ENCODE results near the gene QSOX1.
A peak's percentile ranks its signal among the peaks of the same experiment; 100 is the strongest.

QSOX1 gene

DNA sequence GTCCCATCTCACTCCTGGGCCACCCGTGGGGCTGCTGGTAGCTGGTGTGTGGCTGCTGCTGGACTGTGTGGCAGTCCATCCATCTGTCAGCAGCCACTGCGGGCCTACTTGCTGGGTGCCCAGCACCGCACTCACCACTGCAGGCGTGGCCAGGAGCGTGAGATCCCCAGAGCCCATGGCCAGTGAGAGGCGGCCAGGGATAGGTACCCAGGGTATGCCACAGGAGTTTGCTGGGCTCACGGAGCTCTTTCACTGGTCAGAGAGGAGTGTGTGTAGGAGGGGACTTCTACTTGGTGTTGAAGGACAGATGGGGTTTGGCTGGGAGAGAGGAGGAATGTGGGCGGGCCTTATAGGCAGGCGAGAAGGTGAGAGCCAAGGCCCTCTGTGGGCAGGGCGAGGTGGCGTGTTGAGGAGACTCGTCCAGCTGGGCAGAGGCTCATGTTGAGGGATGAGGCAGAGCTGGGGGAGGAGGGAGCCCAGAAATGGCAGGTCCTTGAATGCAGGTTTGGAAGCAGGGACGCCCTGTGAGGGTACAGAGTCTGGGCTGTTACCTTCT is 15.0 kb downstream of the QSOX1 start:
- DNase-seq (ENCODE audit: low read depth, low spot score) = no peak

DNA sequence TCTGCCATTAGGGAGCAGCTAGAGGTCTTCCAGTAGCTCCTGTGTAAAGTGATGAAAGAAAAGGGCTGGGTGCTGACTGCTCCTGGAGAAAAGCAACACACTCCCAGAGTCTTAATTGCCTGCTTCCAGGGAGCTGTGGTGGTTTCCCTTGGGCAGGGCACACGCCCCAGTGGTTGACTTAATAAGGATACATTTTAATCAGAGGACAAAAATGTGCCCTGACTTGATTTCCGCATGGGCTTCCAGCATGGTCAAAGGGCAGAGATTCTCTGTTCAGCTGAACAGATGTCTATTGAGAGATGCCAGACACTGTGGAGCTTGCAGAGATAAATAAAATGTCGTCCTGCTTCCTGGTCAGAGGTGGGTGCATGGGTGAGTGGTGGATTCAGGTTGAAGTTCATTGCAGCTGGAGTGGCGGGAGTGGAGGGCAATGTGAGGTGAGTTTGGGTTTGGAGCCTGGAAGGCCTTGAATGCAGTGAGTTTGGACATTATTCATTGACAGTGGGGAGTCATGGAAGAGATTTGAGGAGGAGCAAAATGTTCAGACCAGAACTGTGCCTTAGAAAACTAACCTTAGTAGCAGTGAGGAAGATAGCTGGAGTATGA is 16.0 kb downstream of the QSOX1 start:
- DNase-seq (ENCODE audit: low read depth, low spot score) = no peak

DNA sequence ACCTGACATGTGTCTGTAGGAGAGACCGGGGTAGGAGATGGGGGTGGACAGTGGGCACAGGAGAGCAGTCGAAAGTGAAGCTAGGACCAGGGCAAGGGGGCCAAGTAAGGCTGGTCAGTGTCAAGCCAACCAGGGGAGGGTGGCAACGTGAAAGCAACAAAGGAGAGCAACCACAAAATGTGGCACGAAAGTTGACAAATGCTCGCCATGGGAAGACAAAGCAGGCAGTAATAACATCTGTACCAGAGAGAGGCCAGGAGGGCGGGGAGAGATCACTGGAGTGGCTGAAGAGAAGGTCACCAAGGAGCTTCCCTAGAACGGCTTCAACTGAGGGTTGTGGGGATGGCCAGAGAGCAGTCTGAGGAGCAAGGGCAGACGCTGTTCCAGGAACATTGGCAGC is 17.0 kb downstream of the QSOX1 start:
- DNase-seq (ENCODE audit: low read depth, low spot score) = no peak

DNA sequence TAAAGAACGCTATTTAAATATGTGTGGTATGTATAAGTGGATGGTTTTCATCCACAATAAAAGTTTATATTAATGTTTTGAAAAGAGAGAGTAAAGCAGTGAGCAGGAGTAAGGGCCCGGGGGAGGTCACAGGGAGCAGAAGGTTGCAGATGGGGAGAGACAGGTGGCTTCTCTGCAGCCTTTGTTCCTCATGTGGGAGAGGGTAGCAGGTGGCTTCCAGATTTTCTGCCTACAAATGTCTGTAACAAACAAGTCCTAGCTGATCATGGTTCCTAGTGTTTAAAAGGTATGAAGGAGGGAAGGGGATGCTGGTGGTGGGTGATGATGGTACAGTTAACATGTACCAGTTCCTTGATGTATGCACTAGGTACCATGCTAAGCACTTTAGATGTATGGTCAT is 18.8 kb downstream of the QSOX1 start:
- DNase-seq (ENCODE audit: low read depth, low spot score) = no peak

DNA sequence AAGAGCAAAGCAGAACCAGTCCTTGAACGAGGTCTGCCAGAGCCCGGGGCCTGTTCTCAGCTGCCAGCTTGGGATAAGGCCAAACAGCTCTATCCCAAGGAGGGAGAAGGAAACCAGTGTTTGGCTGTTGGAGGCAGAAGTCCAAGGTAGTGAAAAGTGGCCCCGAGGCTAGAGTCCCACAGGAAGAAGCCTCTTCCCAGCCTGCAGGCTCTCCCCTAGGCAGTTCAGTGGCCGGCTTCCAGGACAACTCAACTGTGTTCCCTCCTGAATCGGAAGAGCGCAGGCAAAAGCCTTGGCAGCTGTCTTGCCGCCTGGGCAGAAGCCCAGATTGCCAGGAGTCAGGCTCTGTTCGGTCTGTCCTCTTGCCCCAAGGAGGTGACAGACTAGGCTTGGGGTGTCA is 19.3 kb downstream of the QSOX1 start:
- peak; percentile 70 for DNase-seq (ENCODE audit: low read depth, low spot score)

DNA sequence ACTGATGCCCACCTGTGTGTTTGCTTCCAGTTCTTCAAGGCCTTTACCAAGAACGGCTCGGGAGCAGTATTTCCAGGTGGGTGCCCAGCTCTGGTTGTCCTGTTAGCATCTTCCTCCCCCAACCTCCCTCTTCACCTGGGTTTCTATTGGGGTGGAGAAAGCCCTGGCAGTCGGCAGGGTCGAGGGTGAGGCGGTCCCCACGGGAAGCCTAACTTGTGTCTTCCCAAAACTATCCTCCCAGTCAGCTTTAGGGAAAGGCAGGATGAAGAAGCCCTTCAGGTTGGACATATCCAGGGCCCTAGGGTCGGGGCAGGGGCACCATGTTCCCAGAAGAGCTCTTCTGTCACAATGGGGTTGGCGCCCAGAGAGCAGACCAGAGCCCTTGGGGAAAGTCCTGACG is 20.6 kb downstream of the QSOX1 start:
- no peak for DNase-seq (ENCODE audit: low read depth, low spot score)

DNA sequence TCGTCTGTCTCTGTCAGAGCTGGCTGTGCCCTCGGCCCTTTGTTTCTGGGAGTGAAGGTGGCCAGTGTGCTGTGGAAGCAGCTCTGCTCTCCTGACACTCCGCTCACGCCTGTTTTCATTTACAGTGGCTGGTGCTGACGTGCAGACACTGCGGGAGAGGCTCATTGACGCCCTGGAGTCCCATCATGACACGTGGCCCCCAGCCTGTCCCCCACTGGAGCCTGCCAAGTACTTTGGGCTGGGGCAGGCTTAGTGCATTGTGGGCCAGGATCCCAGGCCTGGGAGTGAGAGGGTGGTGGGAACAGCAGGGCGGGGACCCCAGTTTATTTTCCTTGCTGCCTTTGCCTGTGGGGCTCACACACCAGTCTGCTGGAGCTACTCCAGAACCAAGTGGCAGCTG is 21.1 kb downstream of the QSOX1 start:
- DNase-seq (ENCODE audit: low read depth, low spot score) = no peak

DNA sequence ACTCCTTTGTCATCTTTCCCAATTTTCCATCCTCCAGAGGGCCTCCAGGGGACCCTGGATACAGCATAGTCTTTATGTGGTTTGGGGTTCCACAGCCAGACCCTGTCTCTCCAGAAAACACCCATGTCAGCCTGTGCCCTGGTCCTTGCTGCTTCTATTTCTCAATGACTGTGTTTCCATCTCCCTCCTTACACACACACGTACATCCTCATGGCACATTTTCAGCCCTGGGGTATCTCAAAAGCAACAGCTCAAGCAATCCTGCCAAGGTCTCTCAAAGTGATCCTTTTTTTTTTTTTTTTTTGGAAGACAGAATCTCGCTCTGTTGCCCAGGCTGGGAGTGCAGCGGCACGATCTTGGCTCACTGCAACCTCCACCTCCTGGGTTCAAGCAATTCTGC is 22.3 kb downstream of the QSOX1 start:
- no peak for DNase-seq (ENCODE audit: low read depth, low spot score)

DNA sequence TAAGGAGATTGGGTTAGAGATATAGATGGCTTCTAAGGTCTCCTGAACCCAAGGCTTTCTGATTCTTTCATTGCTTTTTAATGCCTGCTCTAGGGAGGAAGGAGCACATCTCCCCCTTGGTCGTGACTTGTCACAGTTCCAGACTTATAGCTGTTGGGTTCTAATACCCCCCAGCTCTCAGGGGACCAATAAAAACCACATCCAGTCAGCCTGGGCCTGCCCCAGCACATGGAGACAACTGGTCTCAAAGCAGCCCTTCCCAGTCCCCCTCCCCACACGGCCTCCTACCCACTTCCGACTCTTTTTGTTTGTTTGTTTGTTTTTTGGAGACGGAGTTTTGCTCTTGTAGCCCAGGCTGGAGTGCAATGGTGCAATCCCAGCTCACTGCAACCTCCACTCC is 23.3 kb downstream of the QSOX1 start:
- no peak for DNase-seq (ENCODE audit: low read depth, low spot score)

DNA sequence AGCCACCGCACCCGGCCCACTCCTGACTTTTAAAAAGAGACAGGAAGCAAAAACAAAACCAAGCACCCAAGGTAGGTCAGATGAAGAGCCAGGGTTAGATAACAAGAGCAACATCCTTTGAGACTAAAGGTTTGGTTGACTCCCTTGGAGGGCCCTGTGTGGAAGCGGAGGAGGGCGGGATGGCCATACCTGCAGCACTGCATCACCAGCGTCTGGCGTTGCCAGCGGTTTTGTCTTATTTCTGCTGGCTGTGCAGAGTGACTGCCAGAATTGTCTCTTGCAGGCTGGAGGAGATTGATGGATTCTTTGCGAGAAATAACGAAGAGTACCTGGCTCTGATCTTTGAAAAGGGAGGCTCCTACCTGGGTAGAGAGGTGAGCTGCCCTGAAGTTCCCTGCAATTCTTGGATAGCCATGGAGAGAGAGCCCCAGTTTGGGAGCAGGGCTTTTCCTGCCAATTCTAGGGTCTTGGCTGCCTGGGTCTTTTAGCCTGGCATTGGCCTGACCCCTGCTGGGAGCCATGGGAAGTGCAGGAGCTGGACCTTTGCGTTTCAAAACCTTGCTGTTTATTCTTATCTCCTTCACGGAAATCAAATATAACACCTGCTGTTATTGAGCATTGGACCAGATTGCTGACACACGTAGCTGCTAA is 24.0 kb downstream of the QSOX1 start:
- peak; percentile 77 for DNase-seq (ENCODE audit: low read depth, low spot score)

DNA sequence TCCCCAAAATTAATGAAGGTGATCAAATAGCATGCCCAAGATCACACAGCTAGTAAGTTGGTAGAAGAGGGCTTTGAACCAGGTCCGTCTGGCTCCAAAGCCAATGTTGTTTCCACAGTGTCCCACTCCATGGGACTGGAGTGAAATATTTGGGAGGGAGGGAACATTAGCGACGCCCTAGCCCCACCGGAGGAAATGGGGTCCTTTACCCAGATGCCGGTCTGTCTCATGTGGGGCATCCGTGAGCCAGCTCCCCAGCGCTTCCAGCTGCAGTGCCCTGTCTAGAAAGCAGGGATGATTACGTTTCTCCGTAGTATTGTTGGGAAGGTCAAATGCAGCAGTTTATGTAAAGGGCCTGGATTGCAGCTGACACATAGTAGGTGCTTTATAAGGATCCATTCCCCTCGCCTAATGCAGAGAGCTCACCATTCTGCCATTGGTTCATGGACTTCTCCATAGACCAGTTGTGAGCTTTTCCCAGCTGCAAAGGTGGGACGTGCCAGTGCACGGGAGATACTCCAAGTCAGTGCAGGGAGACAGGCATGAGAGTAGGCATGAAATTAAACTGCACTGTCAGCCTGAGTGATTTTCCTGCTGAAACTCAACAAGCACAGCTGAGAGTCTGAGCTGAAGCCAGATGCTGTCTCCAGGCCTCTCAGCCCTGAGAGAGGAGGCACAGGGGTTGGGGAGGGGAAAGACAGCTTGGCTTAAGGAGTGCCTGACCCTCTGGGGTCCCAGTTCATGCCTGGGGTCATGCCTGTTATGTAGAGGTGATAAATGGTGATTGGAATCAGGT is 24.7 kb downstream of the QSOX1 start:
- DNase-seq (ENCODE audit: low read depth, low spot score) = no peak

DNA sequence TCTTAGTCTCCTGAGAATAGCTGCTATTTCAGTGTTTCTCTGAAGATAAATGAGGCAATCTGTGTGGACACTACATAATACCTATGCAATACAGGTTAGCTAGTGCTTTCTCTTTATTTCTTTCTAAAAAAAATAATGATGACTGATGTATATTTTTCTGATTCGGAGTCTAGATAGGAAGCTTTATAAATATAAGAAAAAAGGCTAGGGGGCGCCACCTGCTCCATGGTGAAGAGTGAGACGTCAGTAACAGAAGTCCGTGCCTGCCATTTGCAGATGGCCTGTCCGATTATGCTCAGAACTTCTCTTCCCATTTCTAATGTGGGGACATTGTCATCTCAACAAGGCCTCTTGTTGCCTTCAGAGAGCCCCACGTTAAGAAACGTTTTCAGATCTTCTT is 26.4 kb downstream of the QSOX1 start:
- peak; percentile 29 for DNase-seq (ENCODE audit: low read depth, low spot score)

DNA sequence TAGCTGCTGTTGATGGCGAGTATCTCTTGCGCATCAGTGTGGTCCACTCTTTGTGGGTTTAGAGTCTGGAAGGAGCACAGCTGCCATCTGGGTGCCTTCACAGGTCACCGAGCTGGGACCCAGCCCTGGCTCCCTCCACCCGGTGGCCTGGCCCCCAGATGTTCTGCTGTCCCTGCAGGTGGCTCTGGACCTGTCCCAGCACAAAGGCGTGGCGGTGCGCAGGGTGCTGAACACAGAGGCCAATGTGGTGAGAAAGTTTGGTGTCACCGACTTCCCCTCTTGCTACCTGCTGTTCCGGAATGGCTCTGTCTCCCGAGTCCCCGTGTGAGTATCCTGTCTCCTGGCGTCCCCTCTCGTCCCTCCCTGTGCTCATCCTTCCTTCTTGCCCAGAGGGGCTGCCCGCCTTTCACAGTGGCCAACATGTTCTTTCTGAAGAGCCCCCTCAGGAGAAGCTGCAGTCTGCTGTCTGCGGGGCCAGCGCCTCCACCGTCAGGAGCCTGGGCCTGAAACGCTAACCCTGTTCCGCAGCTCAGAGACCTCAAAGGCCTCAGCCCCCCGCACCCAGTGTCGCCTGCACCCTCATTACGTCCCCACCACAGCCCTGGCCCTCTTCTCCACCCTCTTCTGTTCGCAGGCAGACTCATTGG is 27.4 kb downstream of the QSOX1 start:
- DNase-seq (ENCODE audit: low read depth, low spot score) = no peak

DNA sequence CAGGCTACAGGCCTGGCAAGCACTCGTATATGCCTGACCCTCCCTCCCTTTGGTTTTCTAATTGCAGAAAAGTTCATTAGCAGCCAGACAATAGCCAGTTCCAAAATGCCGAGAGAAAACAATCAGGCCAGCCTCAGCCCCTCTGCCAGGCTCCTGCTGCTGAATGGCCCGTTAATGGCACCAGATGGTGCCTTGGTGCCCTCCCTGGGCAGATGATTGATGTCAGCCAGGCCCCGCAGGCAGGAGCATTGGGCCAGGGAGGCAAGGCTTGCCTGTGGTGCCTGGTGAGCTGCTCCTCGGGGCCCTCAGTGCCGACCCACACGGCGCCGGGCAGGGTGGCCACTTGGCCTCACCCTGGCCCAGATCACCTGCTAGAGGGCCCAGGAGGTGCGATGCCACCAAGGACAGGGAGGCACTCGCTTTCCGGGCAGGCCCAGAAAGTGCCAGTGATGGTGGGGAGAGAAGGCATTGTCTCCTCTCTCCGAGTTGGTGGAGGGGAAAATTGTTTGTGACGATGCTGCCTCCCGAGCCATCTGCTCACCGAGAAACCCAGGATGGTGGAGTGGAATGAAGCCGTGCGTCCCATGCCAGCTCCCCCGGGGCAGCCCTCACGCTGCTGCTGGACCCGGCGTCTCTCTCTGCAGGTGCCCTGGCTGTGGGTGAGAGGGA is 28.1 kb downstream of the QSOX1 start:
- no peak for DNase-seq (ENCODE audit: low read depth, low spot score)

DNA sequence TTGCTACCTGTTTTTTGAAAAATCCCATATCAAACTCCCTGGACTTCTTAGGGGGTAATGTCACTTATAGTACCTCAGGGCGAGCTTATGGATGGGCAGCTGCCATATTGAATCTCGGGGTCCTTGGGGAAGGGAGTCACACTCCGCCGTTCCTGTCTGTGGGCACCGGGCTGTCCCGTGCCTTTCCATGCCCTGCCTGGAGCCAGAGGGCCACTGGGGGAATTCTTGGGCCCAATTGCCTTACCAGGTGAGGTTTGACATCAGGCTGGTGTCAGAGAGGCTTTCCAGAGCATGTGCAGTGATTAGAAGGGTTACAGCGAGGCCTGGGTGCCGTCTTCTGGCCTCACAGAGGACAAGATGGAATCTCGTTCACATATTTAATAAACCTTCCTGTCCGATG is 28.8 kb downstream of the QSOX1 start:
- no peak for DNase-seq (ENCODE audit: low read depth, low spot score)

DNA sequence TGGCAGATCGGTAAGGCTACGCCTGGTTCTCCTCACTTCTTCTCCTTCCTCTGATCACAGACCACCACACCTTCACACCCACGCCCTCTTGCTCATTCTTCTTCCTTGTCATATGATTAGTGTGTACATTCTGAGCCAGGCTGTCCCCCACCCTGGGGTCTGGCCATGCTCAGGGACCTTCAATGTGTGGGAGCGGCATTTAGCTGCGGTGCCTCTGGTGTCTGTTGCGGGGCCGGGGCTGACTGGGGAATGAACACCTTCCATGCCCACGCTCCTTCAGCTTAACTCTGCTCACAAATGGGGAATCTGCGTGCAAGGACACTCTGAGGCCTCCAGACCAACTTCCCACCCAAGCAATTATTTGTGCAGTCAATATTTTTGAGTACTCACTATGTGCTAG is 29.4 kb downstream of the QSOX1 start:
- DNase-seq (ENCODE audit: low read depth, low spot score) = no peak

DNA sequence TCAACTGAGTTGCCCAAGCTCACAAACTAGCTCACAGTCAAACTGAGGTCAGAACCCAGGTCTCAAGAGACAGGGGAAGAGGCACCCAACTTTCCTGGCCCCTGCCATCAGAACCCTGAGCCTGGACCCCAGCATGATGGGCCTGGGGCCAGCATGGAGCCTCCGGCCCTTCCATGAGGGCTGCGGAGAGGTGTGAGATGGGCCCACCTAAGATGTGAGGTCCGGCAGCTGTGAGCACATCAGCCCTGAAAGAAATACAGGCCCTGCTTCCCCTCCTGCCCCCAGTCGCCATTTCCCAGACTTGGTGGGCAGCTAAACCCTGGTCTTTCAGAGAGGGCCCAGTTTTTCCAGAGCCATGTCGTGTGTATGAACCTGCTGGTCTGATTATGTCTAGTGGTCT is 30.6 kb downstream of the QSOX1 start:
- no peak for DNase-seq (ENCODE audit: low read depth, low spot score)

DNA sequence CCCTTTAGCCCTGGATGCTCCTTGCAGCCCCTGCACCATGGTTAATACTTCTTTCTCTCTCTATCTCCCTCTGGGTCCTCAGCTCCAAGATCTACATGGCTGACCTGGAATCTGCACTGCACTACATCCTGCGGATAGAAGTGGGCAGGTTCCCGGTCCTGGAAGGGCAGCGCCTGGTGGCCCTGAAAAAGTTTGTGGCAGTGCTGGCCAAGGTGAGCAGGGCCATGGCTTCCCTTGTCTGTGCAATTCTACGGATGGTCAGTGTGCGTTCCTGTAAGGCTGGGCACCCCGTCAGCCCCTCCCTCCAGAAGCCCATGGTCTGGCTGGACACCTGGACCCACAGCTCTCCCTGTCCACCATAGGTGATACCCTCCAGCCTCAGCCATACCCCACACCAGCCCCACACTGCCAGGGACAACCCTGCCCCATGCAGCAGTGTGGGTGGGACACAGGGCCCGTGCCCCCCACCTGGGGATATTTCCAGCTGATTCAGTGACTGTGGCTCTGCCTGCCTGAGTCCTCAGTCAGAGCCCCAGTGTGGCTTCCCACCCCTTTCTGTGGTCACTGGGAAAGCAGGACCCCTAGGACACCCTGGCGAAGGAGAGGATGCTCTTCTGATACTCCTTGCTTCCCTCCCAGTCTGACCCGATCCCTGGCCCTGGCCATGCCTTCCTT is 31.4 kb downstream of the QSOX1 start:
- DNase-seq (ENCODE audit: low read depth, low spot score) = no peak

DNA sequence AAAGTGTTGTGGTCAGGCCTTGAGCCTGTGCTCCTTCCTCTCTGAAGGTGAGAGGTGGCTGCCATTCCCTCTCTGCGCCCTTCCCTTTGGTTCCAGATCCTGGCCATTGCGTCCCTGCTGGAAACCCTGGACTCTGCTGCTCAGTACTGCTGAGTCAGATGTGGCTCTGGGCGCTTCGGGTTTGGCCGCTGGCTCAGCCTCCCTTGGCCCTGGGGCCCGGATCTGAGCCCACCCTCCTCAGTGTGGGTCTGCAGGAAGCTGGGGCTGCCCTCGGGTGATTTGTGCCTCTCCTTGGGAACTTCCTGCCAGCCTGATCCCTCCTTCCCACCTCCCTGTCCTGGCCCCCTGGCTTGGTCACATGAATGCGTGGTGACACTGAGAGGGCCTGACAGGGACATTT is 32.2 kb downstream of the QSOX1 start:
- DNase-seq (ENCODE audit: low read depth, low spot score) = peak; percentile 56

DNA sequence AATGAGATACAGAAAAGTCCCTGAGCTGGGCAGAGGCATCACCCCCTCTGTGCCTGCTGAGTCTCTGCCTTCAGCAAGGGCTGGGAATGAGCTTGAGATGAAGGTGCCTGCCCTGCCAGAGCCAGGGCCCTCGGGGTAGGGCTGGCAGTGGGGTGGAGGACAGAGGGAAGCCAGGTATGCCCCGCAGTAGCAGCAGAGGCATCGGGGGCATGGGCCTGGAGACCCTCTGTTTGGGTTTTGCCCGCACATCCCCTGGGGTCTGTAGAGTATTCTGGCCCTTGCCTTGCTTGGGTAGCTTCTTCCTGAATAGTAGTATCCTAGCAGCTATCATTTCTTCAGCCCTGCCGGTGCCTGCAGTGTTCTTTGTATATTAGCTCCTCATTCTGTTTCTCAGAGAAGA is 33.0 kb downstream of the QSOX1 start:
- DNase-seq (ENCODE audit: low read depth, low spot score) = no peak

DNA sequence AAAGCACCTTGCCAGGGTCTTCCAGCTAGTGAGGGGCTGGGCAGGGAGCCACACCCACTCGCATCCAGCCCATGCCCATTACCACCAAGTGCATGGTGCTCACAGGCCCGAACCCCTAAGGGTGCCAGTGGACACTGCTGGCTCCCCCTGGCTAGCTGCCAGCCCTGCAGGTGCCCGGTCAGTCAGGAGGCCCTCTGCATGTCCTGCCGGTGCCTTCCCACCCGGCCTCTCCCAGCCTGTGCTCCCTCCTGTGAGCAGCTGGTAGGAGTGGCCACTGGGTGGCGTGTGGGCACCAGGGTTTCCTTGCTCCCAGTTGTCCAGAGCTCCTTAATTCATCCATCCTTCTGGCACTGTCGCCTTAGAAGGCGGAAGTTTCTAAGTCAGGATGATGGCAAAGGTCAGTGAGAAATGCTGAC is 33.4 kb downstream of the QSOX1 start:
- DNase-seq (ENCODE audit: low read depth, low spot score) = peak; percentile 82

Data from astrocyte of the hippocampus (primary cell).